Activated effector memory CD4-positive, alpha-beta T cell treated with Interleukin-2 at 50 U/mL for 16 hours (primary cell): Measurements from ENCODE around the gene IPPK.
"Not testable (repeated sequence)": the region's sequence is repeated elsewhere in the genome, so short reads cannot be mapped to it uniquely, and the experiment has no call there.

Experiments
- DNase-seq: peaks from one replicate; pipeline ENCODE4 v3.0.0-alpha.2; 2020

The IPPK gene

DNA sequence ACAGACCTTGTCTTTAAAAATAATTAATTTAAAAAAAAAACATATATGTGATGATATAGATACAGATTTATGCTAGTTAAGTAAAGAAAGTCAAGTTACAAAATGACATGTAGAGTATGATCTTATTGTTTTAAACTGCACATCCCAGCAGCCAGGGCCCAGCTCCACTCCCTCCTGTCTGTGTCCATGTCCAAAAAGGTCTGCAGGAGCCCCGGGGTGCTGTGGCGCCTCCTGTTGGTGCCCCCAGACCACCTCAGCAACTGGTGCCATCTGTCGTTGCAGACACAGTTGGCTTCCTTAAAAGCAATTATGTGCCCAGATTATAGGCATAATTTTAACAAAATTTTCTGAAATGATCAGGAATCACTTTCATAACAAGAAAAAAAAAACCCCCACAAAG is 33.3 kb downstream of the IPPK start:
- DNase-seq, result no peak

DNA sequence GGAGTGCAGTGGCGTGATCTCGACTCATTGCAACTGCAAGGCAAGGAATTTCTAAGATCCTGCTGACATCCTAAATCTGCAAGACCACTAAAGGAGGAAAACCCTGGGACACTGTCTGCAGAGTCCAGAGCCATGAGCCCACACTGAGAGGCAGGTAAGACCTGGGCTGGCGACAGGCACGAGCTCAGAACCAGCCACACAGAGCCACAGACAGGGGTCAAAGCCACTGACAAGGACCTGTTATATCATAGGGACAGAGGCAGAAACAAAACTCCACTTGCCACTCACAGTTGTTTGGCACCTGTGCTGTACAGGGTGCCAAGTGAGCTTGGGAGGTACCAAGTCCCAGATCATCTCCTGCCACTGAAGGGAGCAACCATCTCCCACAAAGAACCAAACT is 34.2 kb downstream of the IPPK start:
- no peak for DNase-seq

DNA sequence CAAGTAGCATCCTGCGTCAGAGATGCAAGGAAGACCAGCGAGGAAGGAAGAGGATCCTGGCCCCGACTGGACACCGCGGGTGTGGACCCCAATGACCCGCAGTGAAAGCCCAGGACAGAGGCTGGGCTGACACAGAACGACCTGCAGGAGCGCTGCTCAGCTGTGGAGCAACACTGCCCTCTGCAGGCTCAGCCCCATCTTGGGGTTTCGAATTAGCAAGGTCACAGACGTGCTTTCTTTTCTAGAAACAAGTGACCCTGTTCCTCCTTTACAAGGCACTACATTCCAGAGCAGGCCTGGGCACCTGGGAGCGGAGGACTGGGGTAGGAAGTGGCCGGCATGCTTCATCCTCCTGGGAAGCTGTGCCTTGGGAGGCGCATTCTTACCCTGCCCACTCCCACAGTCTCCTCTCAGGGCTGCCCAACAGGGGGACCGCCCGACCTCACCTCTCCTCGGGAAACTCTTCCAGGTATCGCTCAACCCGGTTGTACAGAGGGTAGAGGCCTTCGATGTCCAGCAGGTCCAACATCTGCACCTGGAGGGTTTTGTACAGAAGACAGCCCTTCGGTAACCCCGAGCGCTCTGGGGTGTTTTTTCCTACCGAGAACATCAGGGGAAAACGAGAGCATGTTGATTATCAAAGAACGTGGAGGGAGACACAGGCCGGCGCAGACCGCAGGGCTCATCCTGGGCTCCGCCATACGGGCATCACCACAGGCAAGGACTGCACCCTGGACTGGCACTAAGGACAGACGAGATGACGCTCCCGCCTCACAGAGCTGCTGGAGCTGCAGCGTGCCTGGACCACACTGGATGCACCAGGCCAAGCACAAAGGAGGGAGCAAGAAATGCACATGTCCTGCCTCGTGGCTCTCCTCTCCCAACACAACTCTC is 35.0 kb downstream of the IPPK start:
- DNase-seq, result peak; percentile 26

DNA sequence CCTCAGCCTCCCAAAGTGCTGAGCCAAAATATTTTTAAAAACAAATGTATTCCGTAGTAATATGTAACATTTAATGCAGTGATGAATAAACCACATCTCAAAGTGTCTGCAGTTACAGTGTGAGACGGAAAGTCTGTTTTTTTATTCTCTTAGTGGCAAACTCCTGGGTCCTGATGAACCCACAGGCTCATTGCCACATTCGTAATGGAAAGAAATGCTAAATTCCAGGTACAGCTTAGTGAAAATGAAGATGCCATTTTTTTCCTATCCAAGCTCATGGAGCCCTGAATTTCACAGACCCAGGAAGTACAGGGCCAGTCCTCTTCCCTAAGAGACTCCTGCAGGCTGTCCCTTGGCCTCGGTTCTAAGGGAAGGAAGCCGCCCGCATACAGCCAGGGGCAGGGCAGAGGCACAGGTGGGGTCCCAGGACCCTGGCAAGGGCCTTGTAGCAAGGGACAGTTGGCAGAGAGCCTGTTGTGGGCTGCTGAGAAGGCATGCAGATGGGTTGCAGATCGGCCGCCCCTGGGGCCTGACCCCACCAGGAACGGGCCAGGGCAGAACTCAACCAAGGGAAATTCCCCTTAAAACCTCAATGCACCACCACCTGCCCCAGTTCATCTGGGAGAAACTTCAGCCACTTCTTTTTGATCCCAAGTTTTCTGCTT is 36.2 kb downstream of the IPPK start:
- DNase-seq, result no peak

DNA sequence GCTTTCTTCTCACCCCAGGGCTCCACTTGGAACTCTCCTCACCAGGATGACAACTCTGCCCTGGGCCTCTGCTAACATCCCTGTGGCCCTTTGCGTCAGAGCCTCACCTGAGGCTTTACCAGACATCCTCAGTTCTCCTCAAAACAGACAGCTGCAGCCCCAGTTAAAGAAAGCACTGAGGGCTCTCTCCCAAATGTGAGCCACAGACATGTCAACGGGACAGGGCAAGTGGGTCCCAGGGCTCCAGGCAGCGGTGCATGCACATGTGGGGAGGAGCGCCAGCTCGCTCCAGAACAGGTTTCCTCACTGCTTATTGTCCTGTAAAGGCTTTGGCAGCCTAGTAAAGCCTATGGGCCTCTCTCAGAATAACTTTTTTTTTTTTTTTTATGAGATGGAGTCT is 37.3 kb downstream of the IPPK start:
- DNase-seq, result no peak

DNA sequence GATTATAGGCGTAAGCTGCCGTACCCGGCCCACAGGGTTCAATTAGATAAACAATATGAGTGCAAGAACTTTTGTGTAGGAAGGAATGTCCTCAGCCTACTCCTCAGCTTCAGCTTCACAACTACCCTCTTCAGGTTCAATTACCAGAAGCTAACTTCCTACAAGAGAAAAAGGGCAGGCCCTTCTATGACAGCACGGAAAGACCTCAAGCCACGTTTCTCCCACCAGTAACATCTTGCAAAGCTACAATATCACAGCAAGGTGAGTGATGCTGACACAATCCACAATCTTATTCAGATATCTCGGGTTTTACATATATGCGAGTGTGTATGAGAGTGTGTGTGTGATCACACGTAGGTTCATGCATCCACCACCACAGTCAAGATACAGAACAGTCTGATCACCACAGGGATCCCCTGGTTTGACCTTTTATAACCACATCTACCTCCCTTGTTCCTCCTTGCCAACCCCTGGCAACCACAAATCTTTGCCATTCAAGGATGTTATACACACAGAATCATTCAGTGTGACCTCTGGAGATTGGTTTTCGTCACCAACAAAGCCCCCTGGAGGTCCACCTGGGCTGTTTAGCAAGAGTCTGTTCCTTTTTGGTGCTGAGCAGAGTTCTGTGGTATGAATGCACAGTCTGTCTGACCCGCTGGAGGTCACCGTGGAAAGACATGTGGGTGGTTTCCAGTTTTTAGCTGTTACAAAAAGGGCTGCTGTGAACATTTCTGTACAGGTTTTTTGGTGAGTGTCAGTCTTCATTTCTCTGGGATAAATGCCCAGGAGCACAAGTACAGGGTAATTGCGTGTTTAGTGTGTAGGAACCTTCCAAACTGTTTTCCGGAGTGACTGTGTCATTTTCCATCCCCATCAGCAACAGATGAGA is 38.2 kb downstream of the IPPK start:
- DNase-seq, result no peak

DNA sequence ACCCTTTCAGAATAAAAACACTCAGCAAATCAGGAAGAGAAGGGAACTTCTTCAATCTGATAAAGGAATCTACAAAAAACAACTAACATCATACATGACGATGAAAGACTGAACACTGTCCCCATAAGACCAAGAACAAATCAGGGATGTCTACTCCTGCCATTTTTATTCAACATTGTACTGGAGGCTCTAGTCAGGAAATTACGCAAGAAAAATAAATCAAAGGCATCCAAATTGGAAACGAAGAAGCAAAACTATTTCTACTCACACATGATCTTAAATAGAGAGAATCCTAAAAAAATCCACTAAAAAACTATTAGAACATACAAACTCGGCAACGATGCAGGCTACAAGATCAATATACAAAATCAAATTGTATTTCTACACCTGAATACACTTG is 42.3 kb downstream of the IPPK start:
- no peak for DNase-seq

DNA sequence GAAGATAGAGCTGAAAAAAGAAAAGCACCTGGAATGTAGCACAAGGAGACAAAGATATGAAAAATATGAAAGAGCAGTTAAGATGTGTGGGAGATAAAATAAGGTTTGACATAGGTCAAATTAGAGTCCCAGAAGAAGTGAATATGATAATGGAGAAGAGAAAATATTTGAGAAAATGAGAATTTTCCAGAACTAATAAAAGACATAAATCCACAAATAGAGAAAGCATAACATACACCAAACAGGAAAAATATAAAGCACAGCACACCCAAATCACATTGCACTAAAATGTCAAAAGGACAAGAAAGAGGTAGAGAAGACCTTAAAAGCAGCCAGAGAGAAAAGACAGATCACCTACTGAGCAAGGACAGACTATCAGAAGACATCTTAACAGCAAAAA is 43.4 kb downstream of the IPPK start:
- no peak for DNase-seq

DNA sequence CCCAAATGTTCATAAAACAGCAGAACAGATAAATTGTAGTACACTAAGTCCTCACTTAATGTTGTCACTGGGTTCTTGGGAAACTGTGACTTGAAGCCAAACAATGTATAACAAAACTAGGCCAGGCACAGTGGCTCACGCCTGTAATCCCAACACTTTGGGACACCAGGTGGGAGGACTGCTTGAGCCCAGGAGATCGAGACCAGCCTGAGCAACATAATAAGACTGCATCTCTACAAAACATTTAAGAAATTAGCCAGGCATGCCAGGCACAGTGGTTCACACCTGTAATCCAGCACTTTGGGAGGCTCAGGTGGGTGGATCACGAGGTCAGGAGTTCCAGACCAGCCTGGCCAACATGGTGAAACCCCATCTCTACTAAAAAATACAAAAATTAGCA is 46.0 kb downstream of the IPPK start:
- not testable (repeated sequence) for DNase-seq

DNA sequence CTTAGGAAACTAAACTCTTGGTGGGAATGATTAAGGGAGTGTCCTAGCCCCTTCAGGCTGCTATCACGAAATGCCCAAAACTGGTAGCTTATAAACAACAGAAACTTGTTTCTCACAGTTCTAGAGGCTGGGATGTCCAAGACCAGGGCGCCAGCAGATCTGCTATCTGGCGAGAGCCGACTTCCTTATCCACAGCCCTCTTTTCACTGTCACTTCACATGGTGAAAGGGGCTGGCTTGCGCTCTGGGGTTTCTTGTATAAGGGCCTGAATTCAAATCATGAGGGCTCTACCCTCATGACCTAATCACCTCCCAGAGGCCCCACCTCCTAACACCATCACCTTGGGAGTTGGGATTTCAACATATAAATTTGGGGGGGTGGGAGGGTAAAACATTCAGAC is 49.1 kb downstream of the IPPK start:
- DNase-seq, result no peak

DNA sequence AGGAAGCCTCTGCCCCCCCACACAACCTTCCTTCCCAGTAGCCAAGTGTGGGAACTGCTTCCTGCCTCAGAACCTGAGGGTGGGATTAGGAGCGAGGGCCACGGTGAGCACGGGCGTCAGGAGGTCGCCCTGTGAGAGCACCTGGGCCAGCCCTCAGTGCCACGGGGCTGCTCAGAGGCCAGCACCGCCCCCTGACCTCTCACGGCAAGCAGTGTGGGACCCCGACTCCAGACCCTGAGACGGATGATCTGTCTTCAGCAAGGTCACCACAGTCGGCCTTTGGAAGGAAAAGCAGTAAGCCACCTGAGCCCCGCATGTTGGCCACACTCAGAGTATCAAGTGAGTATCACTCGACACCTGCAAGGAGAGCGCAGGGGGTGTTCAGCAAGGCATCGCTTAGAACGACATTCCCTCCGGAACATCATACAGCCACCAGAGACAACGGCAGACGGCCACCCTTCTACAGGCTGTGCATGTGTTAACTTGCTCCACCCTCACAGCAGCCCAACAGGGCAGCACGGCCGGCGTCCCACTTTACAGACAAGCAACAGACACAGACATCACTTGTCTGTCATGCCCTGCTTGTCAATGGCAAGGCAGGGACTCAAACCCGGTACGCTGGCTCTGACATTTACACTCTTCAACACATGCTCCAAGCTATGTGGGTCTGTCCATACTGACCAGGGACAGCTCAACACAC is 50.2 kb downstream of the IPPK start:
- DNase-seq, result no peak

DNA sequence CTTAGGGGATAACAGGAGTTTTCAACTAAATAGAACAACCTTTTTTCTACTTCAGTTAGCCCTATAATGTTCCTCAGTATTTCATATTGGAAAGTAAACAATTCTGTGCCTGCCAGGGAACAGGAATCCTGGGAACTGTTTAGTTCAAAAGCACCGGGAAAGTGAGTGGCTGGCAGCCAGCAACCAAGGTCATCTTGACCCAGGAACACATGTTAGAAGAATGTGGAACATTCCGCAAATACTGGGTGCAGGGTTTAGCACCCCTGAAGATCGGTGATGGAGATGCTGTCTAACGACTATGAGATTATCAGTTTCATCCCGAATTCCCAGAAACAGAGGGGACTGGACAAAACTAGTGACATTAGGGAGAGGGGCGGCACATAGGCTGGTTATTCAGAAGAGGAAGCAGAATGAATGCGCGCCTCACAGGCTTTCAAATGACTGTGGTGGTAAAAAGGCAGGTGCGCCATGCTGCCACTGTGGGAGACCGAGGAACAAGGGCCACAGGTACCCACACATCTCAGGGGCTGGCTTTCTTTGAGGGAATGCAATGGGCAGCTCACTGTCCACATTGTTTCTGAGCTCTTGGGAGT is 51.2 kb downstream of the IPPK start:
- no peak for DNase-seq

DNA sequence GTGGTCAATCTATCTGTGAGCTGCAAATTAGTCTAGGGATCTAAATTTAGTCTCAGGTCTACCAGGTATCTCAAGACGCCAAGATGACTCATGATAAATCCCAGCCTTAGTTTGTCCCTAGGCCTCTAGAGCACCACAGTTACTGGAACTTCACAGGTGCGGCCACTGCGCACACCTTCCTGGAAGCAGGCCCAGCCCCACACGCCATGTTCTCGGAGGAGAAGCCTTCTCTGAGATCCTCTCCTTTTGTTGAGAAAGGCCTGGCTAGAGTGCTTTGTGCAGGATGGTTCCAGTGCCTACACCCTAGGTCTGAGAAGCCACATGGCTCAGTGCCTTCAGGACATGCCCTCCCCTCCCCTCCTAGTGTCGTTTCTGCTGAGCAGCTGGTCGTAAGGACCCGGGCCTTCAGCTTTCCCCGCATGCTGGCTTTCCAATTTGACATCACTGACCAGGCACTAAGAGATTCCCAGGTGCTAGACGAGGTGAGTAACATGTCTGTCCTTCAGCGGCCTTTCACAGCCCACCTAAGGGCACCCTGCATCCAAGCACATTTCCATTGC is 51.9 kb downstream of the IPPK start:
- no peak for DNase-seq

DNA sequence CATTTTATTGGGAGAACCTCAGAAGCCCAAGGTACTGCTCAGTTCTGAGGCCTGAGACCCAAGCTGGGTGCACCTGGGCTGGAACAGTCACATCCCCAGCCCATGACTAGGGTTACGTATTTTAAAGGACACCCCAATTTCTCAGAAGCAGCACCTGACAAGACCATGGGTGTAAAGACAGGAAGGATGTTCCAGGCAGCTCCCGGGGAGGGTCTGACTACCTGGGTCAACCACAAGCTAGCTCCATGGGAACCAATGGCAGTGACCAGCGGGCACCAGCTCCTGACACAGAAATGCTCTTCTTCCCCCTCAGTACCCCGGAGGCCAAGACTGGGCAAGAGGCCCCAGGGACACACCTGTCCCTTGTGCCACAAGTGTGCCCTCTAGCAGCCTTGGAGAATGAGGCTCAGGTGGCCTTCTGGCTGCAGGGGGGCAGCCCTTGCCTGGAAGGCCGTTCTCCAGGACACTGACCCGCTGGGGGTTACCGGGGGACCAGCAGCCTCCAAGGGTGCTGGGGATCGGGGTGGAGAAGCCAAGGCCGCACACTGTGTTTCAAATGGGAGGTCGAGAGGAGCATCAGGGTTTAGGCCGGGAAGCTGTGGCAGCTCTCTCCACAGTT is 52.6 kb downstream of the IPPK start:
- DNase-seq, result no peak

DNA sequence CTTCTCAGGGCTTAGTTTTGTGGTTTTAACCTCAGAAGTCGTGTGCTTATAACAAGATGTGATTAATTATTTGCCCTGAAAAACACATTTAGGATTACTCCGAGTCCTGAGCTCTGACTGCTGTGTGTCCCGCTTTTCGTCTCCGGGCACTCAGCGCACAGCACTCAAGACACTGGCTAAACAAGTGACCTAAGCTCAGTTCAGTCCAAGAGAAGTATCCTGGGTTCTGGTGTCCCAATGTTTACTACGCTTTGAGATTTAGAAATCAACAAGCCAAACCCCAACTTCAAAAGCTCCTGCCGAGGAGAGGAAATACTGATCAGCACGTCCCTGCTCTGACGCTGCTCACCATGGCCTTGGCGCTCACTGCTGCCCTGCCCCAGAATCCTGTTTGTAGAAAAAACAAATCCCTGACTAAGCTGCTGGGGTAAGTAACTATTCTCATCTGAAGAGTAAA is 53.2 kb downstream of the IPPK start:
- no peak for DNase-seq

DNA sequence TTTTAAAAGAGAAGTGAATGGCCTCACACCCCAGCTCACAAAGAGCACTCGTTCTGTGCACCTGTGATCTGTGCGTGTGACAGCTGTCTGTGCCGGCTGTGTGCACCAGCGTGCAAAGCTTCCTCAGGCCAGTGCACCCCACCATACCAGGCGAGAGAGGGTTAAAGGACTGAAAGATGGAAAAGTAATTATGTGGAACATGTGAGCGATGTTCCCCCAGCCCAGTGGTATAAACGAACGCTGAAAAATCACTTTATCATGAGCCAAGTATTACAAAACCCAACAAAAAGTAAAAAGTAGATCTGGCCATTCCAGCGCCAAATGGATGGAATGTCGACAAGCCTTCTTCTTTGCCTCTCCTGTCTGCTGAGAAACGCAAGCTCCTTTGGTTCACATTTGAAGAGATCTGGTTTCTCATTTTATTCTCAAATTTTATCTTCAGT is 53.7 kb downstream of the IPPK start:
- no peak for DNase-seq

DNA sequence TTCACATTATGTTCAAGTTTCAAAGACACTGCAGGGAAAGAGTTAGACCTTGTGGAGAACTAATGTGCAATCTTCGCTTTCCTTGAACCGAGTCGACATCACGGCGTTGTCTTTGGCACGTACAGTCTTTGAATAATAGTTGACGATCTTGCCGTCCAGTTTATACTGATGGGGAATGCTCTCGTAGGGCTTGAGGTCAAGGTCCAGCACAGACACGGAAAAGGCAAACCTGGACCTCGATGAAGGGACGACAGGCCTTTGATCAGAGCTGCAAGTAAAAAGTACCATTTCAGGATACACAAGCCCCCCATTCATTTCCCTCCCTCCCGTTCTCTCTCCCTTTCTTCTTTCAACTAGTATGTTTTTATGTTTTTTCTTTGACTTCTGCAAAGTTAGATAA is 54.1 kb downstream of the IPPK start:
- no peak for DNase-seq

DNA sequence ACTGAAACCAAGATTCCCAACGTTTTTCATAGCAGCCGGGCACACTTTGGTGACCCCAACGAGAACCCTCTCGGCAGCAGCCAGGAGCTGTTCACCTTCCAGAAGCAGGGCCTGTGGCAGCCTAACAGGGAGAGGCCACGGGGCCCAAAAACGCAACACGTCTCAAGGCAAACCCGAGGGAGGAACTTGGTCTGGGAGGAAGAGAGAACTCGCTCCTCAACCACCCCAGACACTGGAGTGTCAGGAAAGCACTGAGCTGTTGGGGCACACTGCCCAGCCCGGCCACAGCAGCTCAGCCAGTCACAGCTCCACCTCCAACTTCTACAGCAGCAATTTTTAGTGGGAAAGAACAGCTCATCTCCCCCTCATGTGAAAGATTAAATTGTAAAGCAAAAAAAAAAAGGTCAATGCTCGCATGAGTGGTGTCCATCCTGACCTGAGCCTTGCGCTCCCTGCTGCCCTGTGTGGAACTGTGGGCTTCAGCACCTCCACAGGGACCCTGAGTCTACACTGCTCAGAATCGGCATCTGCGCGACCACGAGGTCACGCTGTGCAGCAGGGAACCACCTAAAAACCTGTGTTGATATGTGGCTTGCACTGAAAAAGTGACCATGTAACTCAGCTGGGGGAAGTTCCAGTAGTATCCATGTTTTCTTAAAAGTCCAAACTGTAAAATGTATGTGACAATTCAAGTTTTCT is 55.0 kb downstream of the IPPK start:
- DNase-seq, result no peak

DNA sequence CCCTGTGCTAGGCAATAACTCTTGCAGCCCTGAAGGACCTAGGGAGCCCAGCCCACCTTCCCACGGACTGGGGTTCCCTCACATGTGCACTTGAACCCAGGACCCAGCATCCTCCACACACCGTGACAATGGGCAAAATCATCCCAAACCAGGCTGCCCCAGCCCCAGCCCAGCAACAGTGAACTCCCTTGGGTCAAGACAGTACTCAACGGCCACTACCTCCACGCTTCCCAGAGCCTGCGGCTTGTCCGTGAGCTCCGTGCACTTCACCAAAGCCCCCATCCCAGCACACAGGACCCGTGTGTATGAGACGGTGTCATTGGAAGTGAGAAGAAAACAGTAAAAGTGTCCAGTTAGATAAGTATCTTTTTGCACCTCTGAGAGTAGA is 55.8 kb downstream of the IPPK start:
- DNase-seq, result no peak

DNA sequence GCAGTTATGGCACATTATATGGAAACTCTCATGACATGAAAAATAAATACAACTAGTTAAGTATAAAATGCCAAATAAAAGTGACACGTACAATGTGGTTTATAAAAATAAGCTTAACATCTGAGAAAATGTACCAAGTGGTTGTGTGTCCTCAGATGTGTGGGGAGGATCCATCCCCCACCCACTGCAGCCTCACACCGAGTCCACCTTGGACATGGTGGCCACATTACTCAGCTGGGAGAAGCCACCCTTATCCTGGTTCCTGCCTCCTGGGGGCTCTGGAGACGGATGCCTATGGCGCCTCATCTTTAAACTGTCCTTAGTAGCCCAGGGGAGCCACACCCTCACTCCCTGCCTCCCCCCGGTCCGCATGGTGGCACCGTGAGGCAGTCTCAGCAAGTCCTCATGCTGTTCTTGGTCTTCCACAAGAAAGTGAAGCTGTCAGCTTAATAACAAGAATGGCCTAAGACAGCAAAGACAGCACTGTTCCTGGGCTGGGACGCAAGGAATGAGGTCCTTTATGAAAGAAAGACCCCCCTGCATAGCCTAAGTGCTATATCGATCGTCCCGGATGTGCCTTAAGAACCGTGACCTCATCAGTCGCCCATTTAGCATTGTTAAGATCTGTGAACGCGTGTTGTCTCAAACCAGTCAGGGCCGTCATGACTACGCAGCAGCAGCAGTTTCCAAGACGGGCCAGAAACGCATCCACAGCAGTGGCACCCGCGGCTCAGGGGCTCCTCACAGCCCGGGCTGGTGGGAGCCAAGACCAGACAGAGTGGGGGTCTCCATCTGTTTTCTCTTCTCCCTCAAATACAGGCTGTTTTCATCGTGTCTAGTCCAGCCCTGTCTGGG is 56.4 kb downstream of the IPPK start:
- DNase-seq, result no peak
